Measurements from ENCODE around the gene ALKBH7. TPM values are rescaled to one million over a fixed set of nuclear protein-coding genes. Genes with fewer than 3 reads are reported as not detected.

Gene ALKBH7
- total RNA-seq, 4 donors from 2014 or later = 34.0 to 85.3 (median 50.4) TPM

- no peaks in the 10 kb centered on the region for H3K9me3 ChIP-seq
- intact Hi-C loops (cut with DNase I) = no loop called here
- TF ChIP-seq POLR2A (IDR thresholded peaks at IDR 0.05) (no peak), CTCF (IDR thresholded peaks at IDR 0.05) (no peak)
- peaks cover 8 to 42% (median 13%) of the 10 kb centered on the region in 3 donors for H3K4me1 ChIP-seq
- H3K4me3 ChIP-seq = peak overlapping the region; percentile 75 to 100 (median 94)
- WGBS, 2 donors = 0 to 3% methylated on average over 12 to 23 of the region's 53 CpGs
- DNase-seq = peak; percentile 91
- no peaks in the 10 kb centered on the region for H3K27me3 ChIP-seq
- peak overlapping the region; percentile 96 to 100 (median 98) for H3K27ac ChIP-seq
- peaks cover 0 to 34% (median 3%) of the 10 kb centered on the region in 3 donors for H3K36me3 ChIP-seq
Observed at GRCh38 chr19:6373096-6373812, 660 bp downstream of the ALKBH7 start.

GRCh38 chr19:6373813-6374108, 1.2 kb downstream of the ALKBH7 start:
- Histone ChIP-seq H3K9me3 (no peaks in the 10 kb centered on the region), H3K27me3 (no peaks in the 10 kb centered on the region), H3K4me1 (peaks cover 8 to 45% (median 13%) of the 10 kb centered on the region in 3 donors), H3K27ac (peak overlapping the region; percentile 96 to 100 (median 98)), H3K36me3 (peaks cover 0 to 34% (median 0%) of the 10 kb centered on the region in 3 donors), H3K4me3 (peak overlapping the region; percentile 24 to 100 (median 86))
- TF ChIP-seq CTCF (IDR thresholded peaks at IDR 0.05) (no peak), POLR2A (IDR thresholded peaks at IDR 0.05) (no peak)
- WGBS, 2 donors = 16 to 24% methylated on average over 4 to 5 of the region's 5 CpGs
- no peak for DNase-seq
- intact Hi-C loops (cut with DNase I) = no loop called here

- DNase-seq = no peak
- H3K36me3 ChIP-seq = peaks cover 0 to 34% (median 0%) of the 10 kb centered on the region in 3 donors
- H3K27me3 ChIP-seq = no peaks in the 10 kb centered on the region
- H3K4me3 ChIP-seq = peak overlapping the region in 1 of 4 donors; percentile 100
- WGBS, 2 donors = 50 to 72% methylated on average over 7 to 15 of the region's 29 CpGs
- peaks cover 8 to 45% (median 13%) of the 10 kb centered on the region in 3 donors for H3K4me1 ChIP-seq
- no peak for TF ChIP-seq CTCF (IDR thresholded peaks at IDR 0.05)
- peak overlapping the region; percentile 96 to 100 (median 98) for H3K27ac ChIP-seq
- H3K9me3 ChIP-seq = no peaks in the 10 kb centered on the region
- intact Hi-C loops (cut with DNase I) = no loop called here
Observed at GRCh38 chr19:6374161-6374709, 1.6 kb downstream of the ALKBH7 start.

DNA sequence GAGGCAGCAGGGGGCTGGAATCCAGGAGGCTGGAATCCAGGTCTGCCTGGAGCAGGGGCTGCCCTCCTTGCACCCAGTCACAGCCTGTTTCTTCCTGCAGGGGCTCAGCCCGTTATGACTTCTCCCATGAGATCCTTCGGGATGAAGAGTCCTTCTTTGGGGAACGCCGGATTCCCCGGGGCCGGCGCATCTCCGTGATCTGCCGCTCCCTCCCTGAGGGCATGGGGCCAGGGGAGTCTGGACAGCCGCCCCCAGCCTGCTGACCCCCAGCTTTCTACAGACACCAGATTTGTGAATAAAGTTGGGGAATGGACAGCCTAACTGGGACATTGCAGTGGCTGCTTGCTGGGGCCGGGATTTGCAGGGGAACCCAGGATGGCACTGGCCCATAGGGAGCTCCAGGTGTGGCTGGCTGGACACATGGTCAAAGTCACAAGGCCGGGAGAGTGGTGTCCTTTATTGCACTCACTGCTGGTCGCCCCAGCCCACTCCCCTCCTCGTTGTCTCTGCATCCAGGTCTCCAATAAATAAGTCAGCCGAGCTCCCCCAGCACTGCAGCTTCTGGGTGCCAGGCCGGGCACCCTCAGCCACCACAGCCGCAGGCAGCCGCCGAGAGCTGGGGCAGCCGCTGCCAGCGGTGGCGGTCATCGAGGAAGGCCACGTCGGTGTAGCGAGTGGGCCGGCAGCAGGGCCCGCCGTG, 2.3 kb downstream of the ALKBH7 start:
- intact Hi-C loops (cut with DNase I) = no loop called here
- H3K27me3 ChIP-seq = no peaks in the 10 kb centered on the region
- DNase-seq = no peak
- H3K36me3 ChIP-seq = peaks cover 2 to 37% (median 5%) of the 10 kb centered on the region in 3 donors
- no peak overlapping the region for H3K27ac ChIP-seq
- H3K9me3 ChIP-seq = no peaks in the 10 kb centered on the region
- no peak overlapping the region for H3K4me3 ChIP-seq
- H3K4me1 ChIP-seq = peaks cover 8 to 45% (median 13%) of the 10 kb centered on the region in 3 donors
- no peak for TF ChIP-seq POLR2A (IDR thresholded peaks at IDR 0.05)
- no peak for TF ChIP-seq CTCF (IDR thresholded peaks at IDR 0.05)
- 91% methylated on average over 9 of the region's 29 CpGs; no CpG with 5 or more reads in 1 of the 2 donors for WGBS, 2 donors
